SK-N-MC (cell line): ENCODE results near the gene SCN11A.

ENCODE experiments used
- EZH2 ChIP-seq: fragments of 200-600 bp; sonication (generic); IDR thresholded peaks from one replicate; pipeline ENCODE4 v1.6.1; 2017; ENCODE audit warnings: antibody characterized with exemption
- FOXP2 ChIP-seq: optimal IDR thresholded peaks from 2 replicates; pipeline ENCODE3; 2011; ENCODE audit warnings: mild to moderate bottlenecking, moderate library complexity; ENCODE audit not compliant: insufficient read depth; ENCODE audit errors: extremely low read length, control extremely low read depth
- POLR2AphosphoS5 ChIP-seq: IDR thresholded peaks from 2 replicates; pipeline ENCODE4 v1.6.1; 2012; ENCODE audit warnings: mild to moderate bottlenecking, low read depth, low read length, borderline replicate concordance

DNA sequence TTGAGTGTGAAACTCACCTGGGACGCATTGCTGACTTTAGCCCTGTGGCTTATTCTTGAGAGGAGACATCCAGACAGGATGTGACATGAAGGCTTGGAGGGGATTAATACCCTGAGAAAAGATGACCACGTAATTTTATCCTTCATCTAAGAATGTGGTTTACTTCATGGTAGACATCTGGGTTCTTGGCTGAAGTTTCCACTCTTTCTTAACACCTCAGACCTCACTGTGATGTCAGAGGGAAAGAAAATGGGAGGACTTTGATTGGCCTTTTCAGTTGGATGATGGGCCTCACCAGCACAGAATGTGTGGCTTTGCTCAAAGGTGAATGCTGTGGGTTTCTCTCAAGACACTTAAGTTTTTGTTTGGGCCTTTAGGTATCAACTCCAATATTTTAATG is 39.2 kb upstream of the SCN11A start:
- TF ChIP-seq POLR2AphosphoS5 (no peak), EZH2 (no peak), FOXP2 (no peak)
